Measurements from ENCODE around the gene PTPRD. TPM values are rescaled to one million over a fixed set of nuclear protein-coding genes. Genes with fewer than 3 reads are reported as not detected.
"Not testable (repeated sequence)": the region's sequence is repeated elsewhere in the genome, so short reads cannot be mapped to it uniquely, and the experiment has no call there.

Gene PTPRD
- polyA plus RNA-seq, 3 donors: 106 to 122 (median 110) TPM

DNA sequence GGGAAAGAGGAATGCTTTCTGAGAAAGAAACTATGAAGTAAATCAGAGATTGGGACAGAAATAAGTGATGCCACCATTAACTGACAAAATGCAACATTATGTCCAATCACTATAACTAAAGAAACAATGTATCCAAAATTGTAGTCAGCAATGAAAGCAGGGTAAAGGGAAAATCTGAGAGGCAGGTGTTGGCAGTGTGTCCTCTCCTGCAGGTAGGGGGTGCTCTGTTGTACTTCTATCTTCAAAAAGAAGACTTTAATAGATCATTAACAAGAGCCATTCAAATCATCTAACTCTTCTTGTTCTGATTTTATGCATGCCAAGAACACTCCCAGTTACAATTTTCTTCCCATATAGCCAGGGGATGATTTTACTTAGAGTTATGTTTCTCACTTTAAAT lies 1275.7 kb downstream of the PTPRD start:
- DNase-seq: no peak

DNA sequence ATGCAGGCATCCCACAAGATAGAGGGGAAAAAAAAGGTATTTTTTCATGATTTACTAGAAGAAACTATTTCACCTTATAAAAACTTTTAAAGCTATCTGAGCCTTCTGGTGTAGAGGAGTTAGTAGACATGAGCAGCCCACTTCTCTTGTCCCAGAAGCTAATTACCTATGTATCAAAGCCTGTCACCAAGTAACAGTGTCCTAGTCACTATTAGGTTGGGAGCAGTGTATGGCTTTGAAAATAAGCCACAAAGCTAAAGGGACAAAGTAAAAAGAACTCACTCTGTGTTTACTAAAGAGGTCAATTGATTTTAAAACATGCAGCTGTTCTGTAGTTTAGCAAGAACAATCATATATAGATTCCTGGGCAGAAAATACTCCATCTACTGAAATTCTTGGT lies 1286.1 kb downstream of the PTPRD start:
- no peak for DNase-seq

DNA sequence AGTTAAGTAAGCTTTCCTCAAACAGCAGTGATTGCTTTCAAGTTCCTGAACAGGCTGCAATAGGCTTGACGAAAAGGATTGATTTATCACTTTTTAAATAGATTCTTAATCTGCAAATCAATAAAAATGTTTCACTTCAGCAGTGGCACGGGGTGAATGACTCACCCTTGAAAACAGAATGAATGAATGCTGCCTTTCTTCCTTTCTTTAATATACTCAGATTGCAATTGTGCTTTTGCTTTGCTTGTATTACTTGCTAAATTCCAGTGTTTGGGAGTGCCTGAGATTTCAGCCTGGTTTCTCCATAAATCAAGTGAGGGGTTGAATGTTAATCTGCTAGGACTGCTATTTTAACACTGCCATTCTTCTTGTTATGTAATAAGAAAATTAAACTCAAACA lies 1293.8 kb downstream of the PTPRD start:
- peak; percentile 4 for DNase-seq

DNA sequence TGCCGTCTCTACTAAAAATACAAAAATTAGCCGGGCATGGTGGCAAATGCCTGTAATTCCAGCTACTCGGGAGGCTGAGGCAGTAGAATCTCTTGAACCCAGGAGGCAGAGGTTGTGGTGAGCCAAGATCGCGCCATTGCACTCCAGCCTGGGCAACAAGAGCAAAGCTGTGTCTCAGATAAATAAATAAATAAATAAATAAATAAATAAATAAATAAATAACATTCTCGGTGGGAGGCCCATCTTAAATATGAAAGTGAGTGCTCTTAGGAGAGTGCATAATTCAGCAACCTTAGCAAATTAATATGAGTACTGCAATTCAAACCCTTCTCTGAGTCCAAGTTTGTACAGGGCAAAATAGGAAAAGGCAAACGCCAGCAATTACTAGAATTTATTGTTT lies 1302.1 kb downstream of the PTPRD start:
- not testable (repeated sequence) for DNase-seq

DNA sequence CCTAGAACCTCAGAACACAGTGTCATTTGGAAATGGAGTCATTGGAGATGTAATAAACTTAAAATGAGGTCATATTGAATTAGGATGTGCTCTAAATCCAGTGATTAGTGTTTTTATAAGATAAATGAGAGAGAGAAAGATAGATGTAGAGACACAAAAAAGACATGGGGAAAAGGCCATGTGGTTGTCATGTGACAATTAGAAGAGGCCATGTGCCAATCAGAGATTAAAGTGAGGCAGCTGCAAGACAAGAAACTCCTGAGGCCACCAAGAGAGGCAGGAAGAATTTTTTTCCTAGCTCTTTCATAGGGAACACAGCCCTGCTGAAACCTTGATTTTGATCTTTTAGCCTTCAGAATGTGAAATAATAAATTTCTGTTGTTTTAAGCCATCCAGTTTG lies 1307.2 kb downstream of the PTPRD start:
- DNase-seq: no peak

DNA sequence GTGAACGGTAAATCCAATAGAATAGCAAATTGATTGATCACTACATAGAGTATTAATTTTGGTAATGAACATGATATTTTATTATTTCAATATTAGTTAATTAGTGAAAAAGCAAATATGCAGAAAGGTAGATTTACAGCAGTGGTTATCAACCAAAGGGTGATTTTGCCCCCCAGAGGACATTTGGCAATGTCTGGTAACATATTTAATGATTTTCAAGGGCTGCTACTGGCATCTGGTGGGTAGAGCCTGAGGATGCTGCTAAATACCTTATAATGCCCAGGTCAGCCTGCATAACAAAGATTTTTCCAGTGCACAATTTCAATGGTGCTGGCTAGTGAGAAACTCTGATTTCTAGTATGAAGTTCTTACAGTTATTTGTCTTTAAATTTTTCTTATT lies 1313.7 kb downstream of the PTPRD start:
- DNase-seq: no peak

DNA sequence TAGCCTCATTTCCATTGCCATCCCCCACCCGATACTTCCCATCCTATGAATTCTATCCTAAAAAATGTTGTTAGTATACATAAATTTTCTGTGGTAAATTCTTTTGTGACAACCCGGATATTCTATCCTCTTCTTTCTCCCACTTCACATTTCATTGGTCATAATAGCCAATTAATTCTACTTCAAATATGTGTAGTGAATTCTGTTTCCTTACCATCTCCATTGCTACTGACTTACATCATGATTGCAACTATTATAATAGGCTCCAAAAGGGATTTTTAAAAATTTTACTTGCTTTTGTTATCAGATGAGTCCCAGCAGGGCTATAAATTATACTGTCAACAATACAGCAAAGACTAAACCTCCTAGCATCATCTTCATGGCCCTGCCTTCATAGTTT lies 1326.8 kb downstream of the PTPRD start:
- DNase-seq: no peak

DNA sequence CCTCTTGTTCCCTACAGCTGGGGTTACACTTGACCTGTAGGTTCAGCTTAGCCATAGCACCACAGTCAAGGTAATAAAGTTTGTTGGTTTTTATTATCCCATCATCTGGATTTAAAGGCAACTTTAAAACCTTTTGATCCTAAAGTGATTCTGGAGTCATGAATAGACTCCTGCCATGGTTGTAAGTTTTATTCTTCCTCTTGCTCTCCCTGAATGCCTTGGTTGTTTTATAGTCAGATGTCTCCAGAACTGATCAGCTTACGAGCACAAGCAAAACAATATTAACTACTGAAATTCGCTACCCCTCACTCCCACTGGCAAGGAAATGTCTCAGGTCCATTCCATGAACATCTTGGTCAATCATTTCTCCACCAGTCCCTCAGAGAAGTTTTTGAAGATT lies 1328.6 kb downstream of the PTPRD start:
- DNase-seq: peak; percentile 35

DNA sequence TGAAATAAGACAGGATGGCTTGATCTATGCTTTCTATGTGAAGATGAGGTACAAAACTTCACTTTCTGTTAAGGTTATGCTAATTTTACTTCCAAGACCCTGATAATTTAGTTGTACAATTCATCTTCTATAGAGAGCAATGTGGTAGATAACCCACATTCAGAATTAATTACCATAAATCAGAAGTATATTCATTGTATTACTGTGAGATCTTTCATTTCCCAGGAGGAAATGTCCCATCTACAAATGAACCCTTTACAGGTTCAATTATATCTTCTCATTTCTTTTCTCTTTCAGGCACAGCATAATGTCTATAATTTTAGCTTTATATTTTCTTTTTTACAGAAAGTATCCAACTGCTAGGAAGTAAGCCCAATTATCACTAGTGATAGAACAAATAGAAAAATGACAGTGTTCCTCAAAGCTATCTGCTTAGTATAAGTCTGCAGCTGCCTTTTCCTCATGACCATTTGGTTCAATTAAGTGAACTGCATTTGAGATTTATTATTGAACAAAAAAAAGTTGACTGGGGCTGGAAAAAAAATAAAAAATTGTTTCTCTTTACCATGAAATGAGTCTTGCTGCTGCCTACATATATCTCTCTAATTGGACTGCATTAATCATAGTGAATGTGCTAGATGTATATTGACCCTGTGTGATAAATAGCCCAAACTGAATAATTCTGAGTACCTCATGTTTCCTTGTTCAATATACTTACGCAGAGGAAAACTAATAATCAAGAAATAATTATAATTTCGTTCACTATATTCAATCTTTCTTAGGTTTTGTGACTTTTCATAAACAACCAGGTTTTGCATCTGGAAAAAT lies 1329.4 kb downstream of the PTPRD start:
- no peak for DNase-seq

DNA sequence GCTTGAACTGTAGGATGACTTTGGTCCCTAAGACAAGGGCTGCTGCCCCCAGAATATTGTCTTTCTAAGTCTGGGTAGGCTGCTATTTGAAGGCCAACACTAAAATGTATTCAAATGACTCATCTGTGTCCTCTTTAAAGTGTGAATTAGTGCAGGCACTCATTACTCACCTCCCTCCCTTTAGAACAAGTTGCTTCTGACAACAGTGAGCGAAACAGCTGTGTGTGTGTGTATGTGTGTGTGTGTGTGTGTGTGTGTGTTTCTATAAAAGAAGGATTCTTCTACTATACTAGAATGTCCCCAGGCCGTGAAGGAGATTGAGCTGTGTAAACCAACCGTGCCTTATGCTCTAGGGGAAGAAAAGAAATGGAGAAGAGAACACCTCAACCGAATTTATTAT lies 1337.2 kb downstream of the PTPRD start:
- DNase-seq: no peak

DNA sequence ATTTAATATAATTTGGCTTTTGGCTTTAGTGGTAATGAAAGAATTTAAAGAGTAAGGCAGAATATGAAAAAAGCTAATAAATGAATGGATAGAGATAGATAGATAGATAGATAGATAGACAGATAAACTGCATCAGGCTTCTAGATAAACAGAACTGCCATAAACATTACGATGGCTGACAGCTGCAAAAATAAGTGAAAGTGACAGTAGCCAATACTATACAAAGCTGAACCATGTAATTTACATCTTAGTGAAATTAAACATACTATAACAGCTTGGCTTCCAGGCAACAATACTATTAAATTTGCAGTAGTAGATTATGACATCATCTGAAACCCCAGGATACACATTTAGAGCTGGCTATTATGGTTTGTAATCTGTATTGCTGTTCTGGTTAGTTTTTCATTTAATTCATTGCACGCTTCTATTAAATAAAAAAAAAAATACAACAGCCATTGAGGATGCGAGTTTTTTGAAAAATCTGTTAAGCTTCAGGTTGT lies 1354.8 kb downstream of the PTPRD start:
- DNase-seq: no peak

DNA sequence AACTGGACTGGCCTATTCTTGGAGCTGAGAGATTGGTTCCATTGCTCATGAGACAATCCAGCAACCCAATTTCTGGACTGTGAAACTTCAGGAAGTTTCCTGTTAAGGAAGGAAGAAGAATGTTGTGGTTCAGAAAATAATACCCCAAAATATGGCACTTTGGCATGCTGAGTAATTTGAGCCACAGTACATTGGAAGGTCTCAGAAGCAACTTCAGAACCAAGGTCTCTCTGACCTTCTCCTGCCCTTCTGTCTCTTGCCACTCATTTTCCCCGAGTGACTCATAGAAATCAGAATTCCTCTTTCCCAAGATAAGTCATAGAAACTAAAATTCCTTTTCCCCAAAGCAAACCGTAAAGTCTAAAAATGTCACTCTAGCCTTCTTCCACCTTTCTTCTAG lies 1366.1 kb downstream of the PTPRD start:
- no peak for DNase-seq

DNA sequence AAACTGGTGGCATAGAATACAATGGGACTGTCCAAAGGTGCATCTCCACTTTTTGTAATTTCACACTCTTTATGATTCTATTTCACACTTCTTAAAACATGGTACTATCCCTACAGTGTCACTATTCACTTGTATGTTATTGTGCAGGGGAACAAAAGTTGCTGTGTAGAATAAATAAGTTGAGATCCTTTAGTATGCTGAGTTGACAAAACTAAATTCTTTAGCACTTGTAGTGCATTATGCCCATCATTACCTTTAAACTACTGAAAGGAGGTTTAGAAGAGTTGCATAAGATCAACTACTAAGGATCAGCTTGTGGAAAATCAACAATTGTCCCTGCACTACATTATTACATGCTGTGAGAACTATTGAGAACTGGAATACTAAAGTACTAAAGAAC lies 1380.9 kb downstream of the PTPRD start:
- no peak for DNase-seq

DNA sequence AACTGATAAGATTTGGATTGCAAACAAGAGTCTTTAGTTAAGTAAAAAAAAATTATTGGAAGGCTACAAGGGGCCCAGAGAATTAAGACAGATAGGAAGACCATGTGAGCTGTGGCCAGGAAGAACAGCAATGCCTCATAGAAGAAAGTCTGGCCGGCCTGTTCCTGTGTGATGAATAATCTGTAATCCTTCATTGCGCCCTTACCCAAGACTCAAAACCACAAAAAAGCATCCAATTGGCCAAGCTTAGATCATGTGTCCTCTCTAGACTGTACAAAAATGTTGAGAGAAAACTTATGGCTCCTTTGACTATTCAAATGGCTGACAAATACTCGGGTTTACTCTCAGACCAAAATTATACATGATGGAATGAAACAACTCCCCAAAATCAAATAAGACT lies 1383.5 kb downstream of the PTPRD start:
- DNase-seq: no peak

DNA sequence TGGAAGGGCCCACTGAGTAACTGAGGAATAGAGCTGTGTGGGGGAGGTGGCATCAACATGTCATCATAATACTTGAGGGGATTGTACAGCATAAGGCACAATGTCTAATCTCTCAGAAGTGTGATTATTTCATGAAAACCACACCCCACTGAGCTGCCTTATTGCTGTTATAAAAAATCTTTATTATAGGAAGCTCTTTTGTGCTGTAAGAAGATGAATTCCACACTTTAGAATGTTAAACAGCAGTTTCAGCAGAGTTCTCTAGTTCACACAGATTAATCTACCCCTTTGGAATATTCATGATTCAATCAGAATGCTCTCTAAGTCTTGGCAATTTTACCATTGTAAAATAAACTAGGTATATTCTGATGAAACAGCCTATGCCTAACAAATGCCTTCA lies 1389.6 kb downstream of the PTPRD start:
- no peak for DNase-seq

DNA sequence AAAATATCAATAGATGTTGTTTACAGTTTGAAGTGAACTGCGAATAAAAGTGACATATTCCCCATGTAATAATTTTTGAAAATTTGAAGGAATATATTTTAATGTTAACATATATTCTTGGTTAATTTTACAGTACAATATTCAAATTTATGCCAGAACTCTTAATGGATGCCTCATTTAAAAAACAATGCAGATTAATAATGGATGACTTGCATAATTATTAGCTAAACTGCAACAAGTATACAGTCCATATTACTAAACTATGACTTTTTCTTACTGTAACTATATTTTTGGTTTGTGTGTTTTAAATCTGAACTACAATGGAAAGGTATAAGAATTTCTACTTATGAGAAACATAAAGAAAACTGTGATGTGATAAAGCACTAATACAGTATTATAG lies 1390.1 kb downstream of the PTPRD start:
- no peak for DNase-seq

DNA sequence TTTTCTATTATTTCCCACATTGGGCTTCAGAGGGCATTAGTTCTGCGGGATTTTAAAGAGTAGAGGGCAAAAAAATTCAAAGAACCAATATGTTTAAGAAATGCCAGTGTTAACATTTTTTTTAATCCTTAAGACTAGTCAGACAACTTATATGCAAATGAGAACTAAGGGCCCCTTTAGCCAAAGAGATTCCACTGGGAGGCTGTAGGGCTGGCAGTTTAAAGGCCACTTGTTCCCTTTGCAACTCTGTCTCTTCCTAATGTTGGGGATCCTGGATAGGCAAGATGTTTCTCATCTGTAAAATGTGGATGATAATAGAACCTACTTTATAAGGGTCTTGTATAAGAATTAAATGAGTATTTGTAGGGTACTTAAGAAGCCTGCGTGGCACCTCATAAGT lies 1395.9 kb downstream of the PTPRD start:
- no peak for DNase-seq

DNA sequence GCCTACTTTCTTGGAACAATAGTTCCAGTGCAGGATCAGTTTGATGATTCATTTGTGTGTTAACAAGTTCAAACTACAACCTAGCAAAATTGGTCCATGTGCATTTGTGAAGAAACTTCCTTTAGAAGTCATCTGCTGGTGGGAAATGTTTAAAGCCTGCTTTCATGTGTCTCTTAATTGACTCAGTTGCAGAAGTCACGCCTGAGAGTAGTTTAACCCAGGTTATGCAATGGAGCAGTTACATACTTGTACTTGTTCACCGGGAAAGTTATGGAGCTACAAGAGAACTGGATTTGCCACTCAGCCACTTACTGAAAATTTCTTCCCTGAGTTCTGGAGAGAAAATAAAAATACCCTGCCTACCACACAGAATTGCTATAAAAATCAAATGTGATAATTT lies 1397.8 kb downstream of the PTPRD start:
- no peak for DNase-seq

DNA sequence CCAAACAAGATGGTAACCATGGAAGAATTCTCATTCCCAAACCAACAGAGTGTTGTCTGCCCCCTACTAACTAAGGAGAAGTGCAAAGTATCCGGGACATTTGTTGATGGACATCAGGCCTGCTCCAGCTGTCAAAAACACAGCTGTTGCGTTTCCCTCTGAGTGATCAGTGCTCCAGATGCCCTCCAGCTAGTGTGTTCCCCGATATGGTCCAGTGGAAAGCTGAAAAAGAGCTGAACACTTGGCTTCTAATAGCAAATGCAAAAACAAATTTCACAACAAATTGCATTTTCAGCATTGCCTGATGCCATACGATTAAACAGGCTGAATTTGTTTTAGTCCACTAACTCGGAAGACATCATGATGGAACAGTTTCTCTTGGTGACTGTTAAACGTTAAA lies 1398.7 kb downstream of the PTPRD start:
- no peak for DNase-seq

DNA sequence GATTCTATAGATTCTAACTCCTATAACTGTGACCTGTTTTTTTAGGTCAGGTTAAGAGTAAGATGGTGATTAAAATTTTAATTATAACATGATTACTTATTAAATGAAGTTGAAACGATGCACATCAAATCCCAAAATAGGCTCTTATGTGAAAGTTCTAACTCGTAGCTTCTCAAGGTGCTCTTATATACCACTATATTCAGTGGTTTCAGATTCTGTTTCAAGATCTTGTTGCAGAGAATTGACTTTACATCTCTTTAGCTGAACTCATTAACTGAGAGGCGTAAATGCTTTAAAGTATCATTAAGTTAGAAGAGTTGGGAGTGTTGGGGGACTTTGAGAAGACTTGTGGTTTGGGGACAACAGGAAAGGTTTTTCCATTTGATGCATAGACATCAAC lies 1399.8 kb downstream of the PTPRD start:
- DNase-seq: no peak

DNA sequence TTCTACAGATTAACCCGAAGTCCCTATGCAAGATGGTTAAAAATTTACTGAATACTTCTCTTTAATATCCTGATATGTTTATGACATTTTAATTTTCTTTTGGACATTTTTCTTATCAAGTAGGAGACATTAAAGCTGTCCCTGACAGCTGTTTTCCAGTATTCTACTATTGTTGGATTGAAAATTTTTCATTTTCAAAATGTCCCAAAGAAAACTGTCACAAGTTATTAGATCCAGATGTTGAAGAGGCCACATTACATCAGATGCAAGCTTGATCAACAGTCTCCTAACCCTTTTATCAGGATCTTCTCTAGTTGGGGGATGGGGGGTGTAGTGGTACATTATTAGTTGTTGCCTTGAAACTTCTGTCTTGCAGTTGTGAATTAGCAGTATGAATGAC lies 1410.5 kb downstream of the PTPRD start:
- peak; percentile 39 for DNase-seq

DNA sequence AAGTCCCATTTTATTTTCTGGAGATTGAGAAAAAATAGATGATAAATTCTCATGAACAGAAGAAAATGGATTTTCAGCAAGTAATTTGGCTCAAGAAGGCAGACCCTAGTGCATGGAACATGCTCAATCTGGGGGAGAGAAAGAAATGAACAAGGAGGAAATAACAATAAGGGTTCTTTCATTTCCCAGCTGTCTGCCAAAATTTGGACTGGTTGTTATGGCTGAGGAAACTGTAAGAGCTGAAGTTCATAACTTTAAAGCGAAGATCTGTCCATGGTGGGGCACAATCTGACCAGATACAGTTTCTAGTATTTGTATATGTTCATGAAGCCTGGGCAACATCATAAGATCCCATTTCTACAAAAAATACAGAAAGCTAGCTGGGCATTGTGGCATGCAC lies 1426.7 kb downstream of the PTPRD start:
- DNase-seq: no peak

DNA sequence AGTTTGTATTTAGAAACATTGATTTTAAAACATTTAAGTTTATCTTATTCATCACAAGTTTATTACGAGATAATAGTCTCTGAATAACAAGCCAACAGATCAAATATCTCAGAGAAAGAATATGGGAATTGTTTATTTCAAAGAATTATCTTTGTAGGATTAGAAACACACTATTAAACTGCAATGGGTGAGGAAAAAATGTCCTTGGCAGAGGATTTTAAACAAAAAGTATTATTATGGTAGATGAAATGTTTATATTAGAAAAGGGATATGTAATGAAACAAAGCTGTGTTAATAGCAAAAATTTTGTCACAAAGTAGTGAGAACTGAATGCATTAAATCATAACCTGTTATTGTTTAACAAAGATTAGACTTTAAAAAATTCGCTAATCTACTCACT lies 1430.4 kb downstream of the PTPRD start:
- DNase-seq: no peak

DNA sequence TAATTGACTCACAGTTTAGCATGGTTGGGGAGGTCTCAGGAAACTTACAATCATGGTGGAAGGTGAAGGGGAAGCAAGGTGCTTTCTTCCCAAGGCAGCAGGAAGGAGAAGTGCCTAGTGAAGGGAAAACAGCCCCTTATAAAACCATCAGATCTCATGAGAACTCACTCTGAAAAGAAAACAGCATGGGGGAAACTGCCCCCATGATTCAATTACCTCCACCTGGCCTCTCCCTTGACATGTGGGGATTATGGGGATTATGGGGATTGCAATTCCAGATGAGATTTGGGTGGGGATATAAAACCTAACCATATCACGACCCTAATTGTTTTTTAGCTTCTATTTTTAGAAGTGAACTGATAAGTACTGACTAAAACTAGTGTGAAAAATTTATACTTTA lies 1435.7 kb downstream of the PTPRD start:
- DNase-seq: no peak

Data from renal pelvis (tissue), 4 donors.